Thoracic aorta (tissue), 2 donors: ENCODE measurements around the gene ZNF516. TPM values are rescaled to one million over a fixed set of nuclear protein-coding genes. Genes with fewer than 3 reads are reported as not detected.

Experiments used
- ATAC-seq: fragments of 150-250 bp; one replicate; pipeline ENCODE4 v1.8.0; 2017; ENCODE audit warnings: low read depth; ENCODE audit not compliant: insufficient number of reproducible peaks, low FRiP score
- DNase-seq: peaks from one replicate; pipeline ENCODE4 v3.0.0-alpha.2; 2020; ENCODE audit warnings: low spot score
- H3K27ac ChIP-seq, 2 donors: fragments of 200-600 bp; sonication (generic); 1 replicate in 1 of 2; 2 replicates in 1 of 2; pipeline ENCODE4 v1.5.1; 2016; ENCODE audit warnings: mild to moderate bottlenecking in 2 of 2, moderate library complexity in 2 of 2
- H3K27me3 ChIP-seq: fragments of 200-600 bp; sonication (generic); replicated peaks from 2 replicates; pipeline ENCODE4 v1.6.0; 2016; ENCODE audit warnings: mild to moderate bottlenecking; ENCODE audit not compliant: insufficient read depth
- H3K36me3 ChIP-seq: fragments of 200-600 bp; sonication (generic); one replicate; pipeline ENCODE4 v1.5.1; 2016
- H3K4me1 ChIP-seq, 2 donors: fragments of 200-600 bp; sonication (generic); 1 replicate in 1 of 2; 2 replicates in 1 of 2; pipeline versions ENCODE4 v1.5.1 to v1.6.0; 2016; ENCODE audit warnings: low read depth in 2 of 2, mild to moderate bottlenecking in 1 of 2; ENCODE audit not compliant: control insufficient read depth in 1 of 2
- H3K4me3 ChIP-seq: fragments of 200-600 bp; sonication (generic); 2 replicates; pipeline ENCODE4 v1.5.1; 2016; ENCODE audit warnings: mild to moderate bottlenecking
- H3K9me3 ChIP-seq: fragments of 200-600 bp; sonication (generic); 2 replicates; pipeline ENCODE4 v1.5.1; 2016
- total RNA-seq, 2 donors: library from RNA; depleted of rRNA; stranded (reverse); fragments of >200 nt; gene quantifications; one replicate each; pipeline versions ENCODE4 v1.1.0 to v1.2.3, GENCODE V29; 2016
- TF ChIP-seq, protein P1 (sequence below): fragments of 200-600 bp; sonication (generic); IDR thresholded peaks from one replicate; pipeline ENCODE4 v1.5.1; 2019; ENCODE audit warnings: antibody characterized with exemption

The ZNF516 gene
- total RNA-seq, 2 donors from 2014 or later: 19.5 to 19.8 TPM

DNA sequence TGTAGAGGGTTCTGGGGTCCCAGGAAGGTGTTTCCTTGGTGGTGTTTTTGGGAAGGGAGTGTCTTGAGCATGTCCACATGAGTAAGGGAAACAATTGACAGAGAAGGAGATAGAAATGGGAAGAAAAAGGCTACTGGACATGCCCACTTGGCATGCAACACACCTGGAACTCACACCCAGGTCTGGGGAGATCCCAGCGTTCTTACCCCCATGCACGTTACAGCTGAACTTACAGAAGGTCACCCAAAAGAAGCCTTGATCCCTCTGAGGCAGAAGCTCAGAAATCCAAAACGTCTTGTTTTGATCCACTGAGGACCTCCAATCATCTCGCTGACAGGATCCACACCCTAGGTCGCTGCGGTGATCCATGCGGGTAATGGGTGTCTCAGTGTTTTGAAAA, 142.0 kb downstream of the ZNF516 start:
- Histone ChIP-seq H3K27ac (no peak overlapping the region), H3K9me3 (no peaks in the 10 kb centered on the region), H3K4me3 (no peak overlapping the region), H3K36me3 (peaks cover 3% of the 10 kb centered on the region), H3K4me1 (peaks cover 0 to 19% of the 10 kb centered on the region in 2 donors), H3K27me3 (no peaks in the 10 kb centered on the region)
- TF ChIP-seq, protein P1, sequence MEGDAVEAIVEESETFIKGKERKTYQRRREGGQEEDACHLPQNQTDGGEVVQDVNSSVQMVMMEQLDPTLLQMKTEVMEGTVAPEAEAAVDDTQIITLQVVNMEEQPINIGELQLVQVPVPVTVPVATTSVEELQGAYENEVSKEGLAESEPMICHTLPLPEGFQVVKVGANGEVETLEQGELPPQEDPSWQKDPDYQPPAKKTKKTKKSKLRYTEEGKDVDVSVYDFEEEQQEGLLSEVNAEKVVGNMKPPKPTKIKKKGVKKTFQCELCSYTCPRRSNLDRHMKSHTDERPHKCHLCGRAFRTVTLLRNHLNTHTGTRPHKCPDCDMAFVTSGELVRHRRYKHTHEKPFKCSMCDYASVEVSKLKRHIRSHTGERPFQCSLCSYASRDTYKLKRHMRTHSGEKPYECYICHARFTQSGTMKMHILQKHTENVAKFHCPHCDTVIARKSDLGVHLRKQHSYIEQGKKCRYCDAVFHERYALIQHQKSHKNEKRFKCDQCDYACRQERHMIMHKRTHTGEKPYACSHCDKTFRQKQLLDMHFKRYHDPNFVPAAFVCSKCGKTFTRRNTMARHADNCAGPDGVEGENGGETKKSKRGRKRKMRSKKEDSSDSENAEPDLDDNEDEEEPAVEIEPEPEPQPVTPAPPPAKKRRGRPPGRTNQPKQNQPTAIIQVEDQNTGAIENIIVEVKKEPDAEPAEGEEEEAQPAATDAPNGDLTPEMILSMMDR: no peak
- ATAC-seq (no peak), DNase-seq (no peak)

DNA sequence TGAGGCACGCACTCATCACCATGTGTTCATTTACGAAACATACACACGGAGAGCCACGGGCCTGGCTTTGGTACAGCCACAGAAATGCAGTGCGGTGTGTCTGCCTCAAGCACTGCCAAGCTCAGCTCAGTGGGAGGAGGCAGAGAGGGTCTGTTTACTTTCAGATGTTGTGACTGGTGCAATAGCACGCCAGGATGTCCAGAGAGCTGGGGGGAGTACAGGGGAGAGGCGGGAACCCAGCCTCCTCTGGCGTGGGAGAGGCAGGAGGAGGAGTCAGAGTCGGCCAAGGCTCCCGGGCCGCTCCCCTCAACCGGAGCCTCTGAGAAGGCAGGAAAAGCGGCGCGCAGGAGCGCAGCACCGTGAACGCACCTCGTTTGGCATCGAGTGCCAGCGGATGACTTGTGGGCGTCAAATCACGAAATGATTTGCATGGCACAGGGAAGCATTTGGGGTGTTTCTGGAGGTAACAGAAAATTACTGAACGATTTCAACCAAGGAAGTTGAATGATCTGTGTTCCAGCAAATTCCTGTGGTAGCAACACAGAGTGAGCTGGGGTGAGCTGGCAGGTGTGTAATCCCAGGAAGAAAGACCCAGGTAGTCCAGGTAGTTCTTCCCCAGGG, 143.0 kb downstream of the ZNF516 start:
- Histone ChIP-seq H3K4me1 (peaks cover 0 to 19% of the 10 kb centered on the region in 2 donors), H3K27ac (no peak overlapping the region), H3K4me3 (no peak overlapping the region), H3K36me3 (no peaks in the 10 kb centered on the region), H3K27me3 (no peaks in the 10 kb centered on the region), H3K9me3 (no peaks in the 10 kb centered on the region)
- TF ChIP-seq, protein P1: no peak
- DNase-seq: no peak
- ATAC-seq: no peak

DNA sequence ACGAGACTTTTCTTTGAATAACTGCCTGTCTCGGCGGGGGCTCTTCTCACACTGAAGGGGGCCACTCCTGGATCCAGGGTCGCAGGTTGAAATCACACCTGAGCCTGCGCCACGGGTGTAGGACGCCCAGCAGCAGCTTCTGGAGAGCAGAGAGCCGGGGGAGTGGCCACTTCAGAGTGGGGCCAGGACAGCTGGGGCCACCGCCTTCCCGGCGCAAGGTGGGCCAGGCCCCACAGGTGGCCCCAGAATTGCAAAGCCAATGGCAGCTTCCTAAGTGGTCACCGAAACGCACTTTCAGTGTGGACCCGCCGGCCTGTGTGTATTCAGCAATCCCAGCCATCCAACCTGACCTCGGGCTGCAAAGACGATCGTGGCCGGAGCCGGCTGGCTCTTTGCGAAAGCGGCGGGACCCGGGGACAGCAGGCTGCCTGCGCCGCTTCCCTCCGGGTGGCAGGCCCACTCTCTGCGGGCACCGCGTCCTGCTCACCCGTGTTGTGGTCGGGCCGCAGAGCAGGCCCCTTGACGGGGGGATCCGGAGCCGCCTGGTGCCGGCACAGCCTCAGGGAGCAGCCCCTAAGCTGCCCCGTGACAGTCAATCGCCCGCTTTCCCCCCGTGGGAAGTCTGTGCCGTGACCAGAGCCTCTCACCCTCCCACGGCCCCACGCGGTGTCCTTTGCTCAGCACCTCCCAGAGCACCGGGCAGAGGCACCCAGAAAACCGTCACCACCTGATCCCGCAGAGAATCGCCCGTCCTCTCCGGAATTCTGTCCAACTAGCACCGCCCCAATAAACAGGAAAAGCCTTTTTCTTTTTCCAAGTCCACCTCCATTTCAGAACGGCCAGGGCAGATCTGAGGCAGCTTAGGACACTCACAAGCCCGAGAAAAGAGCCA, 144.7 kb downstream of the ZNF516 start:
- H3K4me1 ChIP-seq: peaks cover 0 to 19% of the 10 kb centered on the region in 2 donors
- no peak overlapping the region for H3K27ac ChIP-seq
- H3K36me3 ChIP-seq: no peaks in the 10 kb centered on the region
- H3K9me3 ChIP-seq: no peaks in the 10 kb centered on the region
- no peaks in the 10 kb centered on the region for H3K27me3 ChIP-seq
- no peak for ATAC-seq
- TF ChIP-seq, protein P1: no peak
- no peak overlapping the region for H3K4me3 ChIP-seq
- DNase-seq: no peak

DNA sequence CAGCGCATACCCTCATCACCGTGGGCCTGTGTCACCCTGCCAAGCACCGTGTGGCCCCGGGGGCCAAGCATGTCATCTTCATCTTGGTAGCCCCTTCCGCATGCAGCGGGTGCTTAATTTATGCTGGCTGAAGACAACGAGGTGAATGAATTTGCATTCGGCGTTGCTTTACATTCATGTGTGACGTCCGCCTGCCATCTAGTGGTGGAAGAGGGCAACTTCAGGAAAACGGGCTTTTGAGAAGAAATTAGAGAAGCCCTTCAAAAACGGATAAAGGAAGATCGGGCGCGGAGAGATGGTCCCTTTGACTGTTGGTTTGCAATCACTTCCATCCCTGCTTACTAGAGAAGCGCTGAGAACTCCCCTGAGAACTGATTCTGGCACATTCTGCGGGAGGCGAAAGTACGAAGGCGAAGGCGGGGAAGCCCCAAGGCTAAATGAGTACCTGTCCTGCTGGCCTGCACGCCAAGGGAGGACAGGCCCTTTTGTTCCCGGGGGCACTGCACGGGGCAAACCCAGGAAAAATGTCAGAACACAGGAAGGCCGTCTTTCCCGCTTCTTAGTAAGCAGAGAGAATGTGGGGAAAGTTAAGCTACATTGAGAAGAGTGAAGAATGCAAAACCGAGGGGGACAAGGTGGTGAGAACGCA, 145.9 kb downstream of the ZNF516 start:
- Histone ChIP-seq H3K36me3 (no peaks in the 10 kb centered on the region), H3K27ac (no peak overlapping the region), H3K4me1 (peaks cover 0 to 13% of the 10 kb centered on the region in 2 donors), H3K9me3 (no peaks in the 10 kb centered on the region), H3K4me3 (peak overlapping the region; percentile 51), H3K27me3 (no peaks in the 10 kb centered on the region)
- TF ChIP-seq, protein P1: peak; percentile 87
- ATAC-seq (no peak), DNase-seq (no peak)
